ENCODE measurements around the gene PDIA3.
"Not testable (repeated sequence)": the region's sequence is repeated elsewhere in the genome, so short reads cannot be mapped to it uniquely, and the experiment has no call there.

The PDIA3 gene

GRCh38 chr15:43800286-43801141 is 54.3 kb downstream of the PDIA3 start, which contains the start of gene HYPK:
Gene HYPK, plus strand, starts transcription at chr15:43800599. Its CDS starts 24 bp downstream, at chr15:43800623.
- Histone ChIP-seq H3K9me3 (ENCODE audit: insufficient read depth, low read depth, low read length) (no peaks in the 10 kb centered on the region), H3K27me3 (ENCODE audit: insufficient read depth, low read length) (no peaks in the 10 kb centered on the region), H3K4me3 (ENCODE audit: low read length) (peak within 1 kb of the TSS; percentile 96), H3K27ac (ENCODE audit: low read length) (no peak within 1 kb of the TSS), H3K4me1 (ENCODE audit: insufficient read depth, low read length) (peaks cover 14% of the 10 kb centered on the region), H3K36me3 (ENCODE audit: insufficient read depth, low read depth, low read length) (peaks cover 70% of the 10 kb centered on the region), H3K9ac (ENCODE audit: low read depth, low read length) (peak within 1 kb of the TSS; percentile 93)

DNA sequence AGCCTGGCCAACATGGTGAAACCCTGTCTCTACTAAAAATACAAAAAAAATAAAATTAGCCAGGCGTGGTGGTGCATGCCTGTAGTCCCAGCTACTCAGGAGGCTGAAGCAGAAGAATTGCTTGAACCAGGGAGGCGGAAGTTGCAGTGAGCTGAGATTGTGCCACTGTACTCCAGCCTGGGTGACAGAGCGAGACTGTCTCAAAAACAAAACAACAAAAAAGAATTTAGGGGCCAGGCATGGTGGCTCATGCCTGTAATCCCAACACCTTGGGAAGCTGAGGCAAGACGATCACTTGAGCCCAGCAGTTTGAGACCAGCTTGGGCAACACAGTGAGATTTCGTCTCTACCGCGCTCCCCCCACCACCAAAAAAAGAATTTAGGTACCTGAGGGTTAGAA is 56.4 kb downstream of the PDIA3 start:
- not testable (repeated sequence) for H3K27me3 ChIP-seq (ENCODE audit: insufficient read depth, low read length); H3K4me3 ChIP-seq (ENCODE audit: low read length); H3K27ac ChIP-seq (ENCODE audit: low read length); H3K9me3 ChIP-seq (ENCODE audit: insufficient read depth, low read depth, low read length); H3K9ac ChIP-seq (ENCODE audit: low read depth, low read length); H3K4me1 ChIP-seq (ENCODE audit: insufficient read depth, low read length)
- peaks cover 71% of the 10 kb centered on the region for H3K36me3 ChIP-seq (ENCODE audit: insufficient read depth, low read depth, low read length)

DNA sequence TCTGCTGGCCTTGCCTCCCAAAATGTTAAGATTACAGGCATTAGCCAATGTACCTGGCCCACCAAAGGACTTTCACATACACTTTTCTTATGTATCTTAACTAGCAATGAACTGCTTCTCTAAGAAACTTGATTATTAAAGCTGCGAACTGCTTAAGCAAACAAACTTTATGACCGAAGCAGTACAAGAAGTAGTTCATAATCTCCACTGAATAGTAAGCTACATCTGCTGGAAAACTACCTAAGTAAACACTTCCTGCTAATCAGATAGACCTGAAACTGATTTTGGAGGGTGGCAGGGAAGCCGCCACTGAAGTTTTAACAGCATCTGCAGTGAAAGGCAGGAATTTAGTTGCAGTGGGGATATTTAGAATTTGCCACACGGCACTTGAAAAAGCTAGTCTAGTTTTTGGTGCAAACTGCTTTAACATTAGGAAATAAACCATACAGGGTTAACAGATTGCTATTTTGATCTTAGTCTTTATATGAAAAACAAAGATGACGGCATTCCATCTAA is 62.3 kb downstream of the PDIA3 start:
- Histone ChIP-seq H3K27ac (ENCODE audit: low read length) (no peak overlapping the region), H3K4me3 (ENCODE audit: low read length) (no peak overlapping the region), H3K36me3 (ENCODE audit: insufficient read depth, low read depth, low read length) (peaks cover 93% of the 10 kb centered on the region), H3K4me1 (ENCODE audit: insufficient read depth, low read length) (no peaks in the 10 kb centered on the region), H3K9me3 (ENCODE audit: insufficient read depth, low read depth, low read length) (no peaks in the 10 kb centered on the region), H3K27me3 (ENCODE audit: insufficient read depth, low read length) (no peaks in the 10 kb centered on the region), H3K9ac (ENCODE audit: low read depth, low read length) (no peak overlapping the region)

- H3K27me3 ChIP-seq (ENCODE audit: insufficient read depth, low read length): no peaks in the 10 kb centered on the region
- H3K4me1 ChIP-seq (ENCODE audit: insufficient read depth, low read length): no peaks in the 10 kb centered on the region
- no peaks in the 10 kb centered on the region for H3K9me3 ChIP-seq (ENCODE audit: insufficient read depth, low read depth, low read length)
- H3K9ac ChIP-seq (ENCODE audit: low read depth, low read length): no peak overlapping the region
- H3K4me3 ChIP-seq (ENCODE audit: low read length): no peak overlapping the region
- H3K27ac ChIP-seq (ENCODE audit: low read length): no peak overlapping the region
- peaks cover 94% of the 10 kb centered on the region for H3K36me3 ChIP-seq (ENCODE audit: insufficient read depth, low read depth, low read length)
Observed at GRCh38 chr15:43808960-43809678, 62.9 kb downstream of the PDIA3 start.

GRCh38 chr15:43815064-43815463 is 68.8 kb downstream of the PDIA3 start:
- H3K4me1 ChIP-seq (ENCODE audit: insufficient read depth, low read length); H3K27ac ChIP-seq (ENCODE audit: low read length); H3K27me3 ChIP-seq (ENCODE audit: insufficient read depth, low read length); H3K9me3 ChIP-seq (ENCODE audit: insufficient read depth, low read depth, low read length); H3K9ac ChIP-seq (ENCODE audit: low read depth, low read length); H3K4me3 ChIP-seq (ENCODE audit: low read length): not testable (repeated sequence)
- H3K36me3 ChIP-seq (ENCODE audit: insufficient read depth, low read depth, low read length): peaks cover 75% of the 10 kb centered on the region

GRCh38 chr15:43821505-43821904 is 75.3 kb downstream of the PDIA3 start:
- H3K4me1 ChIP-seq (ENCODE audit: insufficient read depth, low read length): no peaks in the 10 kb centered on the region
- no peaks in the 10 kb centered on the region for H3K9me3 ChIP-seq (ENCODE audit: insufficient read depth, low read depth, low read length)
- H3K27ac ChIP-seq (ENCODE audit: low read length): no peak overlapping the region

More at GRCh38 chr15:43821505-43821904, 75.3 kb downstream of the PDIA3 start:
- peaks cover 15% of the 10 kb centered on the region; the same call in 1 of the 2 replicates for H3K27me3 ChIP-seq (ENCODE audit: insufficient read depth, low read length)
- H3K4me3 ChIP-seq (ENCODE audit: low read length): no peak overlapping the region
- peaks cover 13% of the 10 kb centered on the region for H3K36me3 ChIP-seq (ENCODE audit: insufficient read depth, low read depth, low read length)
- H3K9ac ChIP-seq (ENCODE audit: low read depth, low read length): no peak overlapping the region
